ENCODE results near the gene FZD4.

Gene FZD4

DNA sequence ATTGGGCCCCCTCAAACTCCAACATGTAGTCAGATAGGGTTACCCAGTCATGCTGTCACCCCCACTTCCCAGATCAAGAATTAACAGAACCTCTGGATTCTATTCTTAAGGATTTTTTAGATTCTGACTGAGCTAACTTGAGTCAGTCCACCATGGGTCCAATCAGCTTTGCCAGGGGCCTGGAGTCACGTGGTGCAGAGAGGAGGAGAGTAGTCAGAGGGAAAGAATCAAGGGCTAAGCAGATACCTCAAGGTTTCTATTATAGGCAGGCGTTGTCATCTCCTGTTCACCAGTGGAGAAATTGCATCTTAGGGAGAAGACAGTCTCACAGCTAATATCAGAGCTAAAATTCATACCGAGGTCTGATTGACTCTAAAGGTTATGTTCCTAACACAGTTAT lies 28.2 kb downstream of the FZD4 start:
- TF ChIP-seq, protein P1, sequence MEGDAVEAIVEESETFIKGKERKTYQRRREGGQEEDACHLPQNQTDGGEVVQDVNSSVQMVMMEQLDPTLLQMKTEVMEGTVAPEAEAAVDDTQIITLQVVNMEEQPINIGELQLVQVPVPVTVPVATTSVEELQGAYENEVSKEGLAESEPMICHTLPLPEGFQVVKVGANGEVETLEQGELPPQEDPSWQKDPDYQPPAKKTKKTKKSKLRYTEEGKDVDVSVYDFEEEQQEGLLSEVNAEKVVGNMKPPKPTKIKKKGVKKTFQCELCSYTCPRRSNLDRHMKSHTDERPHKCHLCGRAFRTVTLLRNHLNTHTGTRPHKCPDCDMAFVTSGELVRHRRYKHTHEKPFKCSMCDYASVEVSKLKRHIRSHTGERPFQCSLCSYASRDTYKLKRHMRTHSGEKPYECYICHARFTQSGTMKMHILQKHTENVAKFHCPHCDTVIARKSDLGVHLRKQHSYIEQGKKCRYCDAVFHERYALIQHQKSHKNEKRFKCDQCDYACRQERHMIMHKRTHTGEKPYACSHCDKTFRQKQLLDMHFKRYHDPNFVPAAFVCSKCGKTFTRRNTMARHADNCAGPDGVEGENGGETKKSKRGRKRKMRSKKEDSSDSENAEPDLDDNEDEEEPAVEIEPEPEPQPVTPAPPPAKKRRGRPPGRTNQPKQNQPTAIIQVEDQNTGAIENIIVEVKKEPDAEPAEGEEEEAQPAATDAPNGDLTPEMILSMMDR (IDR thresholded peaks at IDR 0.05), result no peak
- TF ChIP-seq ZFX (IDR thresholded peaks at IDR 0.05; ENCODE audit: borderline replicate concordance), result no peak
- no peak overlapping the region for H3K27ac ChIP-seq

DNA sequence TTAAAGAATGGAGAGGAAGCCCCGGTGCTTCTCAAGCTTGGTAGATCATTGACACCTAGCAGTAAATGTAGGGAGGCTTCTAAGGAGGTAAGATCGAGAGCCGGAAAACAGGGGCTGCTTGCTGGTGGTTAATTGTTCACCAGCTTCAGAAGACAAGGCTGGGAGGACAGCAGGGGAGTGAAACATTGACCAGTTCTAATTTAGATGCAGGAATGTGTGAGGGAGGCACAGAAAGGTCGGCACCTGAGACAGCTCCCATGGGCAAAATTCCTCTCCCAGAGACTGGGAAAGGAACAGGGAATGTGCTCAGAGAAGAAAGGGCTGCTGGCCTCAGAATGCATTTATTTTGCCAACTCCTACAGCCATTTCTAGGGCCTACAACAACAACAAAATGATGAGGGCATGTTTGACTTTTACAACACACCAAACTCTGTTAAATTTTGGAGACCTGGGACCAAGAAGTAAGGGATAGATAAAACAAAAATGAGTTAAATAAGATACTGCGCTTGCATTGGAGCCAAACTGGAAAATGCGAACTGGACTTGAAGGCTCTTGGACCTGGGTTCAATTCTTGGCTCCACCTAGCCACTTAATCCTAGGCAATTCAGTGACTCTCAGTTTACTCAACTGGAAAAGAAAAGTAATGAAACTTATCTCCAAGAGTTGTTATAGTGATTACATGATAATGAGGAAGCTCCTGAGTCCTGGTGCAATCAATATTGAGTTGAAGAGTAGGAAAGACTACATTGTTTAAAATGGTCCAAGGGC lies 31.0 kb downstream of the FZD4 start:
- TF ChIP-seq ZFX (IDR thresholded peaks at IDR 0.05; ENCODE audit: borderline replicate concordance), result no peak
- TF ChIP-seq, protein P1 (IDR thresholded peaks at IDR 0.05), result no peak
- no peak overlapping the region for H3K27ac ChIP-seq

DNA sequence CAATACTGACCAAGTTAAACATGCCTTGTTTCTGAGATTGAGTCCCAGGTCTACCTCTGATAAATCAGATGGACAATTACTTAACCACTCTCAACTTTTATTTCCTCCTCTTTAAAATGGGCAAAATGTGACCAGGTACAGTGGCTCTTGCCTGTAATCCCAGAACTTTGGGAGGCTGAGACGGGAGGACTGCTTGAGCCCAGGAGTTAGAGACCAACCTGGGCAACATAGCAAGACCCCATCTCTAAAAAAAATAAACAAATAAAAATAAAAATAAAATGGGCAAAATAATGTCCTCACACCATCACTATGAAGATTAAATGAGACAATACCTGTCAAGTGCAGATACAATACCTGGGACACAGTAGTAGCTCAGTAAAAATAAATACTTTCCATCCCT lies 33.0 kb downstream of the FZD4 start:
- no peak overlapping the region for H3K27ac ChIP-seq
- TF ChIP-seq, protein P1 (IDR thresholded peaks at IDR 0.05), result no peak

DNA sequence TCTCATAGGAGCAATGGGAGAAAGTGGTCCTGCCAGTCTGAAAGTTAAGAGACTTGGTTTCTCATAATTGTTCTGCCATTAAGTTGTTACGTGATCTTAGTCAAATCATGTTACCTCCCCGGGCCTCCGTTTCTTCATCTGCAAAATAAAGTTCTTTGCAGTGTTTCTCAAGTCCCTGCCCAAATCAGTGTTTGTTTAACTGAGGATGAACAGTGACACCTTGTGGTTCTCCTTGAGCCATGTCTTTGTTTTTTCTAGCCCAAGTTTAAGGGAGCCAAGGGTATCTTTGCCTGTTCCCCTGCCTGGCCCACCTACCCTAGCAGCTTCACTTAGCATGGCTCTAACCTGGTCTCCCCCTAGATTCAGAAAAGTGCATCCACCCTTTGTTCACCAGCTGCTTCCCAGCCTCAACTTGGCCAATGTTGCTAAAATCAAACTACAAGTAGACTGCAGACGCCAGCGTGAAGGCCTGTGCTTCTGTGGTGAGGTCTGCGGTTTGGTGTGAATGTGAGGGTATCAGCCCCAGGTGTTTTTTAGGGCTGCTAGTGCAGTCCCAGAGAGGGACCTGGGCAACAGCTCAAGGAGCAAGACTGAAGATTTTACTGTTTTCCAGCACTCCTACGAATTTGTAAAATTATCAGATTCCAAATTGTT lies 35.5 kb downstream of the FZD4 start:
- TF ChIP-seq, protein P1 (IDR thresholded peaks at IDR 0.05), result peak; percentile 77
- TF ChIP-seq ZFX (IDR thresholded peaks at IDR 0.05; ENCODE audit: borderline replicate concordance), result no peak

DNA sequence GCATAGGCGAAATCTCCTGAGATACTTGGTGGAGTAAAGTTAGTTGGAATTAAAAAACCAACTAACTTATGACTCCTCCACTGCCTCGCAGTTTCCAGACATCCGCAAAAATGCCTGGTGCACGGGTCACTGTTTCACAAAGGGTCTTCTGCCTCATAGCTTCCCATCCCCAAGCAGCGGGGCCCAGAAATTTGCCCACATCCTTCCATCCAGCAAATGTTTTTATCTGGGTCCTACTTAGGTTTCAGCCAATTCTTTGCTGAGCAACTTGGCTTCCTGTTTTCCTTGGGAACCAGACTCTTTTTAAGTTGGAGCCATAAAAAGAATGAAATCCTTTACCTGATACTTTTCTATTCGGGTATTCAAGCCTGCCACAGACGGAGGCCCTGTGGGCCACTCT lies 36.2 kb downstream of the FZD4 start:
- TF ChIP-seq, protein P1 (IDR thresholded peaks at IDR 0.05), result no peak
- TF ChIP-seq ZFX (IDR thresholded peaks at IDR 0.05; ENCODE audit: borderline replicate concordance), result no peak
- no peak overlapping the region for H3K27ac ChIP-seq

More for the DNA sequence above, 35.5 kb downstream of the FZD4 start:
- no peak overlapping the region for H3K27ac ChIP-seq

DNA sequence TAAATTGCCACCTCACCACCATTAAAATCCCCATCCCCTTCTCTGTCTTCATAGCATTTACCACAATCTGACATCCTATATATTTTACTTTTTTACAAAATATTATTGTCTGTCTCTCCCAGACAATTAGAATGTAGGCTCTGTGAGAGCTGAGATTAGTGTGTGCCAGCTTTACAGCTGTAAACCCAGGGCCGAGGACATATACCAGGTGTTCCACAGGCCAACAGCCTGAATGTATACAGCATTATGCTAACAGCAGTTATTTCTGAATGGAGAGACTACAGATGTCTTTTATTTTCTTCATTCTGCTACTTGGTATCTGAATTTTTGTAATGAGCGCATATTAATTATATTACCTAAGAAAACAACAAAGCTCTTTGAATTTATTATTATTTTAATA lies 36.7 kb downstream of the FZD4 start:
- TF ChIP-seq, protein P1 (IDR thresholded peaks at IDR 0.05), result no peak
- TF ChIP-seq ZFX (IDR thresholded peaks at IDR 0.05; ENCODE audit: borderline replicate concordance), result no peak
- no peak overlapping the region for H3K27ac ChIP-seq

DNA sequence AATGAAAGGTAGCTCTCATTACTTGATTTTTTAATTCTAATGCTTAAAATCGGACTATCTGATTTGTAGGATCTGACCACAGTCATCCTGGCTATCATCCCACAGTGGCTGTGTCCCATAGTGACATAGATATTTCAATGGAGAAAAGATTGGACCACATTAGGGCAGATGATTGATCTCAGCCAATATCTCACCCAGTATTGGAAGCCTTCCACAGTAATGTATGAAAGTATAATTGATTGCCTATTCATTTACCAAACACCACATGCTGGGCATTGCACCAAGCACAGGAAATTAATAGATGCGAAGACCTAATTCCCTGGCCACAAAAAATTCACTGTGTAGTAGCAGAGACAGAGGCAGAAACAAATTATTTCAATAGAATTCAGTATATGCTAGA lies 37.6 kb downstream of the FZD4 start:
- TF ChIP-seq ZFX (IDR thresholded peaks at IDR 0.05; ENCODE audit: borderline replicate concordance), result no peak
- TF ChIP-seq, protein P1 (IDR thresholded peaks at IDR 0.05), result no peak
- H3K27ac ChIP-seq, result no peak overlapping the region

All from 22Rv1 (cell line).